ENCODE data around the gene RIN3. TPM values are rescaled to one million over a fixed set of nuclear protein-coding genes. Genes with fewer than 3 reads are reported as not detected.
"Not testable (repeated sequence)": the region's sequence is repeated elsewhere in the genome, so short reads cannot be mapped to it uniquely, and the experiment has no call there.

Gene RIN3
- total RNA-seq, 1 donor from 2014 or later, result 0.22 TPM

DNA sequence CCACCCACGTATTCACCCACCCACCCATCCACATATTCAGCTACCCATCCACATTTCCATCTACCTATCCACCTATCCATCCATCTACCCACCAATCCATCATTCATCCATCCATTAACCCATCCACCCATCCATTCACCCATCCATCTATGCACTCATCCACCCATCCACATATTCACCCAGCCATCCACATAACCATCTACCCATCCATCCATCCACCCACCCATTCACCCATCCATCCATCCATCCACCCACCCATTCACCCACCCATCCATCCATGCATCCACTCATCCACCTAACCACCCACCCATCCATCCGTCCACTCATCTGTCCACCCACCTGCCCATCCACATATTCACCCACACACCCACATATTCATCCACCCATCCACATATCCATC, 164.4 kb downstream of the RIN3 start:
- H3K27me3 ChIP-seq, result no peaks in the 10 kb centered on the region

DNA sequence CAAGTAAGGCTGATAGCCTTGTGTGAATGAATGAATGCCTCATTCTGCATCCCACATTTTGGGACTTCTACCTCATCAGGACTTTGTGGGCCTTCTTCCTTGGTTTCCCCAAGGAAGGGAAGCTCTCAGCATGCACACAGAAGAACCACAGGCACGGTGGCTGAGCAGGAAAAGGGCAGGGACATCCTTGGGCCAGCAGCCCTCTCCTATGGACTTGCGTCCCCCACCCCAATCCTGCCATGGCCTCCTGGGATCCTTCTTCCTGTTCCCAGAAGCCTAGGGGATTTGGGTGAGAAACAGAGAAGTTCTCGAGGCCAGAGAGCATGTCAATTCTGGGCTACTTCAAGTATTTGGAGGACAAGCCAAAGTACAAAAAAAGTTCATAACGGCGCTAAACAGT, 165.2 kb downstream of the RIN3 start:
- no peaks in the 10 kb centered on the region for H3F3A ChIP-seq (ENCODE audit: low read depth)
- Mint-ChIP-seq H3K27me3 (ENCODE audit: insufficient read depth, low read depth) (no peaks in the 10 kb centered on the region), H3K4me3 (no peak overlapping the region), H3K9me3 (no peaks in the 10 kb centered on the region), H3K27ac (no peak overlapping the region), H3K36me3 (peaks cover 2% of the 10 kb centered on the region), H3K4me1 (peaks cover 14% of the 10 kb centered on the region)
- no peaks in the 10 kb centered on the region for H3K4me1 ChIP-seq
- H3K27me3 ChIP-seq, result no peaks in the 10 kb centered on the region
- no peak overlapping the region for H3K4me3 ChIP-seq
- H3K9me3 ChIP-seq (ENCODE audit: low read depth), result no peaks in the 10 kb centered on the region
- no peaks in the 10 kb centered on the region for H3K79me2 ChIP-seq (ENCODE audit: low read depth)
- TF ChIP-seq, protein P1, sequence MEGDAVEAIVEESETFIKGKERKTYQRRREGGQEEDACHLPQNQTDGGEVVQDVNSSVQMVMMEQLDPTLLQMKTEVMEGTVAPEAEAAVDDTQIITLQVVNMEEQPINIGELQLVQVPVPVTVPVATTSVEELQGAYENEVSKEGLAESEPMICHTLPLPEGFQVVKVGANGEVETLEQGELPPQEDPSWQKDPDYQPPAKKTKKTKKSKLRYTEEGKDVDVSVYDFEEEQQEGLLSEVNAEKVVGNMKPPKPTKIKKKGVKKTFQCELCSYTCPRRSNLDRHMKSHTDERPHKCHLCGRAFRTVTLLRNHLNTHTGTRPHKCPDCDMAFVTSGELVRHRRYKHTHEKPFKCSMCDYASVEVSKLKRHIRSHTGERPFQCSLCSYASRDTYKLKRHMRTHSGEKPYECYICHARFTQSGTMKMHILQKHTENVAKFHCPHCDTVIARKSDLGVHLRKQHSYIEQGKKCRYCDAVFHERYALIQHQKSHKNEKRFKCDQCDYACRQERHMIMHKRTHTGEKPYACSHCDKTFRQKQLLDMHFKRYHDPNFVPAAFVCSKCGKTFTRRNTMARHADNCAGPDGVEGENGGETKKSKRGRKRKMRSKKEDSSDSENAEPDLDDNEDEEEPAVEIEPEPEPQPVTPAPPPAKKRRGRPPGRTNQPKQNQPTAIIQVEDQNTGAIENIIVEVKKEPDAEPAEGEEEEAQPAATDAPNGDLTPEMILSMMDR (IDR thresholded peaks at IDR 0.05), result no peak
- TF ChIP-seq EZH2phosphoT487 (IDR thresholded peaks at IDR 0.05), result no peak
- TF ChIP-seq EZH2 (IDR thresholded peaks at IDR 0.05), result no peak
- no peak for DNase-seq (ENCODE audit: low spot score)
- H3K27ac ChIP-seq, result no peak overlapping the region
- no peak overlapping the region for H3K9ac ChIP-seq
- H3K4me2 ChIP-seq, result no peak overlapping the region
- H2AFZ ChIP-seq (replicated peaks), result no peak overlapping the region
- no peaks in the 10 kb centered on the region for H3K36me3 ChIP-seq
- H4K20me1 ChIP-seq (ENCODE audit: low read depth), result no peaks in the 10 kb centered on the region

More for the DNA sequence above, 164.4 kb downstream of the RIN3 start:
- TF ChIP-seq EZH2 (IDR thresholded peaks at IDR 0.05) (no peak), EZH2phosphoT487 (IDR thresholded peaks at IDR 0.05) (no peak)
- TF ChIP-seq, protein P1 (IDR thresholded peaks at IDR 0.05), result no peak
- peaks cover 14% of the 10 kb centered on the region for H3K4me1 Mint-ChIP-seq
- no peaks in the 10 kb centered on the region for H3K79me2 ChIP-seq (ENCODE audit: low read depth)
- H3K4me2 ChIP-seq, result no peak overlapping the region
- no peak overlapping the region for H3K27ac ChIP-seq
- no peaks in the 10 kb centered on the region for H3F3A ChIP-seq (ENCODE audit: low read depth)
- no peaks in the 10 kb centered on the region for H3K36me3 ChIP-seq
- no peaks in the 10 kb centered on the region for H4K20me1 ChIP-seq (ENCODE audit: low read depth)
- H2AFZ ChIP-seq (replicated peaks), result no peak overlapping the region
- peaks cover 2% of the 10 kb centered on the region for H3K36me3 Mint-ChIP-seq
- H3K4me1 ChIP-seq, result no peaks in the 10 kb centered on the region
- DNase-seq (ENCODE audit: low spot score), result no peak
- H3K27me3 Mint-ChIP-seq (ENCODE audit: insufficient read depth, low read depth), result no peaks in the 10 kb centered on the region
- no peak overlapping the region for H3K4me3 Mint-ChIP-seq
- no peak overlapping the region for H3K9ac ChIP-seq
- H3K9me3 Mint-ChIP-seq, result no peaks in the 10 kb centered on the region
- H3K4me3 ChIP-seq, result no peak overlapping the region
- no peak overlapping the region for H3K27ac Mint-ChIP-seq
- no peaks in the 10 kb centered on the region for H3K9me3 ChIP-seq (ENCODE audit: low read depth)

DNA sequence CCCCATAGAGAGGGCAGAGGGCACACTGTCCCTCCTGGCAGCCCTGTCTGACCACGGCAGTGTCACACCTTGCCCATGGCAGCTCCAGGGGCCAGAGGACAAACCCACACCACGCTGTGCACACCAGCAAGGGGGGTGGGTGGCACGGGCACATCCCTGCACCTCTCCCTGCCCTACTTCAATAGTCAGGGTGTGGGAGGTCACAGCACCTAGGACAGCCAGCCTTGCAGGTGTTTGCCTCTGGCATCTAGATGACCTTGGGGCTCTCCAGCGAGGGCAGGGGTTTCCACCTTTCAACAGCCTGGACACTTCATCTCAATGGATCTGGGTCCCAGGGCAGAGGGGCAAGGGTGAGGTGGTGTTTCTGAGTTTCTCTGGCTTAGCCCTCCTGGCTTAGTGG, 165.7 kb downstream of the RIN3 start:
- DNase-seq (ENCODE audit: low spot score), result no peak
- TF ChIP-seq EZH2phosphoT487 (IDR thresholded peaks at IDR 0.05) (no peak), EZH2 (IDR thresholded peaks at IDR 0.05) (no peak)
- TF ChIP-seq, protein P1 (IDR thresholded peaks at IDR 0.05), result no peak
- H3K36me3 Mint-ChIP-seq, result peaks cover 2% of the 10 kb centered on the region
- Histone ChIP-seq H2AFZ (replicated peaks) (no peak overlapping the region), H3K27ac (no peak overlapping the region), H3K4me3 (no peak overlapping the region), H4K20me1 (ENCODE audit: low read depth) (no peaks in the 10 kb centered on the region), H3K27me3 (no peaks in the 10 kb centered on the region), H3K4me1 (no peaks in the 10 kb centered on the region), H3K9ac (no peak overlapping the region), H3K9me3 (ENCODE audit: low read depth) (no peaks in the 10 kb centered on the region), H3K4me2 (no peak overlapping the region), H3K79me2 (ENCODE audit: low read depth) (no peaks in the 10 kb centered on the region), H3F3A (ENCODE audit: low read depth) (no peaks in the 10 kb centered on the region), H3K36me3 (no peaks in the 10 kb centered on the region)
- no peak overlapping the region for H3K27ac Mint-ChIP-seq
- H3K4me3 Mint-ChIP-seq, result no peak overlapping the region
- H3K4me1 Mint-ChIP-seq, result peaks cover 14% of the 10 kb centered on the region
- H3K9me3 Mint-ChIP-seq, result no peaks in the 10 kb centered on the region
- H3K27me3 Mint-ChIP-seq (ENCODE audit: insufficient read depth, low read depth), result no peaks in the 10 kb centered on the region

DNA sequence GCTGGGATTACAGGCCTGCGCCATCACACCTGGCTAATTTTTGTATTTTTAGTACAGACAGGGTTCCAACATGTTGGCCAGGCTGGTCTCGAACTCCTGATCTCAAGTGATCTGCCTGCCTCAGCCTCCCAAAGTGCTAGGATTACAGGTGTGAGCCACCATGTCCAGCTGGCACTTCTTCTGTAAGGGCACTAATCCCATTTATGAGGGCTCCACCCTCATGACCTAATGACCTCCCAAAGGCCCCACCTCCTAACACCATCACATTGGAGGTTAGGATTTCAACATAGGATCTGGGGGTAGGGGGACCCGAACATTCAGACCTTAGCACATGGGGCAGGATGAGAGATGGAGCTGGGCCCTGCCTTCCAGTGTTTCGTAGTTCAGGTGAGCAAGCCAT, 166.7 kb downstream of the RIN3 start:
- H3K4me3 Mint-ChIP-seq; H3K9me3 Mint-ChIP-seq; H3F3A ChIP-seq (ENCODE audit: low read depth); DNase-seq (ENCODE audit: low spot score); H3K4me3 ChIP-seq; H3K36me3 Mint-ChIP-seq; H4K20me1 ChIP-seq (ENCODE audit: low read depth); H3K79me2 ChIP-seq (ENCODE audit: low read depth); H3K9ac ChIP-seq; H2AFZ ChIP-seq (replicated peaks); H3K4me1 ChIP-seq; H3K27ac ChIP-seq; H3K9me3 ChIP-seq (ENCODE audit: low read depth); H3K36me3 ChIP-seq; H3K27ac Mint-ChIP-seq; H3K4me2 ChIP-seq; H3K27me3 ChIP-seq; H3K27me3 Mint-ChIP-seq (ENCODE audit: insufficient read depth, low read depth): not testable (repeated sequence)
- peaks cover 14% of the 10 kb centered on the region for H3K4me1 Mint-ChIP-seq

Measured in neural progenitor cell (in vitro differentiated cells).